GM18502 (cell line): ENCODE measurements around the gene ZDHHC18.
"Not testable (repeated sequence)": the region's sequence is repeated elsewhere in the genome, so short reads cannot be mapped to it uniquely, and the experiment has no call there.

Experiments used
- ATAC-seq: cut with Tn5 transposase; IDR thresholded peaks from one replicate; pipeline ENCODE4 v1.9.1; 2021; ENCODE audit warnings: mild to moderate bottlenecking; ENCODE audit not compliant: unreplicated experiment, poor library complexity

The ZDHHC18 gene

DNA sequence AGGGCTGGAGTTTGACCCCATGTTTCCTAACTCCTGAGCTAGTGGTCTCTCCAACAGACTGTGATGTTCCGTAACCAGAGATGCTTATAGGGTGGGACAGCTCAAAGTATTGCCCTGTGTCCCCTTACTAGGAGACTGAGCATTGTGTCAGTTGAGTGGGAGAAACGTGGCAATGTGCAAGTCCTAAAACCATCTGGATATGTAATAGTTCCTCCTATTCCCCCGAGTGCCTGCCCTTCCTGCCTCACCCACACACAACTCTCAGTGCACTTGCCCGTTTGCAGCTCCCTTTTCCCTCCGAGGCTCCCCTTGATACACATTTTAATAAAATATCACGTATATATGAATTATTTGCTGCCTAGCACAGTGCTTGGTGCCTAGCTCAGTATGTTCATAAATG, 35.3 kb upstream of the ZDHHC18 start:
- ATAC-seq: no peak

GRCh38 chr1:26791626-26792025, 34.9 kb upstream of the ZDHHC18 start:
- ATAC-seq: no peak

DNA sequence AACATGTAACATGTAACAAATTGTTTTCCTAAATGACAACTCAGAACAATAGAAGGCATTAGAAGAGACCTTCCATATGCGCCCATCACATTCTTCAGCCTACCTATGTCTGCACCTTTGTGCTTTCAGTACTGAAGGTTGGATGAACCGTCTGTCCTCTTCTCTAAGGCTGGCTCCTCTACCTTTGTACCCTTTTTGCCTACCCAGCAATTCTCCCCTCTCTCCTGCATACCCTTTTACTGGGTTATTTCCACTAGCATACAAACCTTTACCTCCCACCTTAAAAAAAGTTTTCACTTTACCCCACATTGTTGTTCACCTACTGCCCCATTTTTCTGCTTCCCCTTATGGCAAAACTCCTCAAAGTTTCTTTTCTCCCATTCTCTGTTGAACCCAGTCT, 33.6 kb upstream of the ZDHHC18 start:
- ATAC-seq: no peak

- ATAC-seq: no peak
These were observed 32.1 kb upstream of the ZDHHC18 start for GRCh38 chr1:26794391-26794790.

- no peak for ATAC-seq
These were observed 28.9 kb upstream of the ZDHHC18 start for GRCh38 chr1:26797627-26798026.

- no peak for ATAC-seq
These were observed 26.9 kb upstream of the ZDHHC18 start for GRCh38 chr1:26799479-26800142.

- not testable (repeated sequence) for ATAC-seq
These were observed 22.6 kb upstream of the ZDHHC18 start for GRCh38 chr1:26803932-26804331.

GRCh38 chr1:26810105-26810504, 16.4 kb upstream of the ZDHHC18 start:
- ATAC-seq: not testable (repeated sequence)

- ATAC-seq: no peak
These were observed 15.4 kb upstream of the ZDHHC18 start for GRCh38 chr1:26811057-26811456.

- ATAC-seq: no peak
These were observed 14.8 kb upstream of the ZDHHC18 start for GRCh38 chr1:26811708-26812107.

DNA sequence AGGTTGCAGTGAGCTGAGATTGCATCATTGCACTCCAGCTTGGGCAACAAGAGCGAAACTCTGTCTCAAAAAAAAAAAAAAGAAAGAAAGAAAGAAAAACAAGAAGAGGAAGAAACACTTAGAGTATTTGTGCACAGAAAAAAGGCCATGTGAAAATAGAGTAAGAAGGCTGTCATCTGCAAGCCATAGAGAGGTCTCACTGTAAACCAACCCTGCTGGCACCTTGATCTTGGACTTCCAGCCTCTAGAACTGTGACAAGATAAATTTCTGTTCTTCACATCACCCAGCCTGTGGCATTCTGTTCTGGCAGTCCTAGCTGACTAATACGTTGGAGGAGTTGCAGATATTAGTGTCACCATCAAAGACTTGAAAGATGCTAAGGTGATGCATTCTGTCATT, 12.1 kb upstream of the ZDHHC18 start:
- no peak for ATAC-seq

DNA sequence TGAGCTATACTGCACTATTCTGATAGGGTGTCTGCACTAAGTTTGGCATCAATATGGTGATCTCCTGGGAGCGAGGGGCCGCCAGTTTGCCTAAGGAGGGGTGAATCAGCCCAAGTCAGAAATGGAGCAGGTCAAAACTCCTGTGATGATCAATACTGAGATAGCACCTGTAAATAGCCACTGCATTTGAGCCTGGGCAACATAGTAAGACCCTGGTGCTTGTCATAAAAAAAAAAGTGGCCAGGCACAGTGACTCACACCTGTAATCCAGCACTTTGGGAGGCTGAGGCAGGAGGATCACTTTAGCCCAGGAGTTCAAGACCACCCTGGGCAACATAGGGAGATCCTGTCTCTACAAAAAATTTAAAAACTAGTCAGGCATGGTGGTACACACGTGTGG, 11.6 kb upstream of the ZDHHC18 start:
- ATAC-seq: no peak

GRCh38 chr1:26820784-26821269, 5.7 kb upstream of the ZDHHC18 start:
- peak; percentile 87 for ATAC-seq

- ATAC-seq: no peak
These were observed 3.6 kb upstream of the ZDHHC18 start for GRCh38 chr1:26822737-26823395.

- ATAC-seq: no peak
These were observed 1.8 kb upstream of the ZDHHC18 start for GRCh38 chr1:26824731-26825130.

DNA sequence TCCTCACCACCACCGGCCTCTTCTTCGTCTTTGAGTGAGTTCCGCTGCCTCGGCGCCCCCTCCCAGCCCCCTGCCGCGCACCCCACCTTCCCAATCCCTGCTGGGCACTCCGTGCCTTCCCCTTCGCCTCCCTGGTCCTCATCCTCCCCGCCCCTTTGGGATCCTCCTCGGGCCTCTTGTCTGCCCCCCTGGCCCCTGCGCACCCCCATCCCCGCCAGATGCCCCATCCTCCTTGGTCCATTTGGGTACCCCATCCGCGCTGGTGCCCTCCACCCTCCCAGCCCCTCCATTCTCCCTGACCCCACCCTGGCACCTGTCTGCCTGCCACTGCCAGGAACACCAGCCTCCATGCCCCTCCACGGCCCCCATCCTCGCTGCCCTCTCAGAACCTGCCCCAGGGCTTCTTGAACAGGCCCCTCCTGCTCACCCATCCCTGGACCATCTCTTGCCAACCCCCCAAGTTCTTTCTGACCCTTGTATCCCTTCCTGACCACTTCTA, 667 bp downstream of the ZDHHC18 start:
- no peak for ATAC-seq

- ATAC-seq: no peak
These were observed 1.2 kb downstream of the ZDHHC18 start for GRCh38 chr1:26827663-26828062.

DNA sequence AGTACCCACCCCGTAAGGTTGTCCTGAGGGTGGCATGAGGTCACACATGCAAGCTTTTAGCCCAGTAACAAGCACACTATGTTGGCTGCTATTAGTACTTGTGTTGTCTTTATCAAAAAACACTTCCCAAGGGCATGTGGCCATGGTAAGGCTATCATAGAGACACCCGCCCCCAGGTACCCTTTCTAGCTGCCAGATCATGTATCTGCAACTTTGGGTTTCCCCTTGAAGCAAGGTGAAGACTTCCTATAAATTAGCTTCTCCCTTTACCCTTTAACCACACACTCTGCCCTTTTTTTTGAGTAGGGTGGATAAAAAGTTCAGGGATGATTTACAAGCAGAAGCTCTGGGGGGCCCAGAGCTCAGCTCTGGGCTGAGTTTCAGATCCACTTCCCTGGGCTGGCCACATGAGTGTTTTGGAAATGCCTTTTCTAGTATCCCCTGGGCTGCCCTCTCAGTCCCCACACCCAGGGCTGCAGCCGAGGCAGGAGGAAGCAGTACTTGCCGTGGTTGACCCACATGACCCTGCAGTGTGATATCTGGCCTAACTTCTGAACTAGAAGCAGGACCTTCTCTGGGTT, 2.0 kb downstream of the ZDHHC18 start:
- ATAC-seq: no peak

- no peak for ATAC-seq
These were observed 2.9 kb downstream of the ZDHHC18 start for GRCh38 chr1:26829184-26829911.

DNA sequence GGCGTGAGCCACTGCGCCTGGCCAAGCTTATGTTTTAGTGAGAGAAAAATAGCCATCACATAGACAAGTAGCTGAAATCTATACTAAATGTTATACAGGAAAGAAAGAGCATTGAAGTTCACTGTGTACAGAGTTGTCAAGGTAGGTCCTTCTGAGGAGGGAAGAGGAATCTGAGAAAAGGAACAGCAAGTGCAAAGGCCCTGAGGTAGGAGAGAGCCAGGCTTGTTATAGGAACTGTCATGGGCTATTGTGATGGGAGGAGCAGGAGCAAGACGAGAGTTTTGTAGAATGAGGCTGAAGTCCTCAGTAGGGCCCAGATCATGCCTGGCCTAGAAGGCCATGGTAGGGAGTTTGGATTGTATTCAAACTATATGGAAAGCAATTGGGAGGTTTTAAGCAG, 4.6 kb downstream of the ZDHHC18 start:
- ATAC-seq: no peak
